Endothelial cell of umbilical vein (primary cell): ENCODE results near the gene PCYOX1L. TPM values are rescaled to one million over a fixed set of nuclear protein-coding genes. Genes with fewer than 3 reads are reported as not detected.

Experiments
- BruUV-seq: library from RNA; stranded (reverse); fragments of 400-500 nt; replicated peaks from 2 replicates; lab custom pipeline; 2021; lab: Mats Ljungman, UMichigan
- CTCF ChIA-PET: fragments of 300-600, 350-600 bp; sonication (Branson Sonifier 250); formaldehyde crosslinking; loops from one replicate; lab custom pipeline; 2021; ENCODE audit warnings: antibody characterized with exemption, inconsistent platforms; lab: Charles Lee
- POLR2A ChIA-PET: fragments of 300-600, 350-600 bp; sonication (Branson Sonifier 250); formaldehyde crosslinking; loops from one replicate; lab custom pipeline; 2021; ENCODE audit warnings: antibody characterized with exemption, inconsistent platforms; lab: Charles Lee
- DNase-seq: peaks from one replicate; pipeline ENCODE4 v3.0.0-alpha.2; 2011; ENCODE audit warnings: low read depth, low spot score
- FAIRE-seq: peaks from 2 replicates; lab custom pipeline; 2011; peaks lifted over from hg19 to GRCh38; lab: Jason Lieb, UNC
- H2AFZ ChIP-seq: 2 replicates; pipeline ENCODE4 v1.6.0; 2012; ENCODE audit warnings: low read depth, low read length, control low read depth, inconsistent platforms
- H3K27ac ChIP-seq: 2 replicates; pipeline ENCODE4 v1.5.1; 2011; ENCODE audit warnings: low read depth, mild to moderate bottlenecking, control low read depth, low read length, moderate library complexity; ENCODE audit not compliant: insufficient read depth
- H3K27me3 ChIP-seq, 2 experiments: 2 replicates each; pipeline versions ENCODE4 v1.6.0 to v1.6.1; 2011; ENCODE audit warnings: low read length in 2 of 2, mixed read lengths in 1 of 2; ENCODE audit not compliant: control insufficient read depth in 2 of 2, insufficient read depth in 2 of 2
- H3K36me3 ChIP-seq, 2 experiments: 2 replicates in 1 of 2; 3 replicates in 1 of 2; pipeline ENCODE4 v1.5.1; 2011; ENCODE audit warnings: low read length in 2 of 2, mild to moderate bottlenecking in 1 of 2, moderate library complexity in 1 of 2; ENCODE audit not compliant: control insufficient read depth in 2 of 2, insufficient read depth in 2 of 2; ENCODE audit errors: extremely low read depth in 1 of 2
- H3K4me1 ChIP-seq: 3 replicates; pipeline ENCODE4 v1.5.1; 2011; ENCODE audit warnings: mild to moderate bottlenecking, low read length; ENCODE audit not compliant: control insufficient read depth, insufficient read depth; ENCODE audit errors: extremely low read depth
- H3K4me2 ChIP-seq: 2 replicates; pipeline ENCODE4 v1.6.1; 2011; ENCODE audit warnings: low read length, control low read depth, mixed read lengths; ENCODE audit not compliant: insufficient read depth
- H3K4me3 ChIP-seq, 3 experiments: fragments of 200-600 bp in 1 of 3; sonication (generic), shearing (Covaris generic) in 1 of 3; replicated peaks in 1 of 3; 2 replicates each; pipeline ENCODE4 v1.5.1; 2011 to 2016; ENCODE audit warnings: control low read depth in 3 of 3, low read length in 3 of 3, mild to moderate bottlenecking in 2 of 3, inconsistent platforms in 1 of 3, low read depth in 1 of 3, moderate library complexity in 1 of 3; ENCODE audit not compliant: insufficient read depth in 1 of 3
- H3K79me2 ChIP-seq: 2 replicates; pipeline ENCODE4 v1.6.0; 2012; ENCODE audit warnings: low read length, inconsistent platforms; ENCODE audit not compliant: control insufficient read depth, insufficient read depth
- H3K9ac ChIP-seq: replicated peaks from 2 replicates; pipeline ENCODE3; 2011; ENCODE audit warnings: low read length, control low read depth; ENCODE audit not compliant: insufficient read depth; ENCODE audit errors: extremely low read depth
- H3K9me1 ChIP-seq: replicated peaks from 3 replicates; pipeline ENCODE4 v1.6.0; 2011; ENCODE audit warnings: mild to moderate bottlenecking, low read length; ENCODE audit not compliant: control insufficient read depth, insufficient read depth; ENCODE audit errors: extremely low read depth
- H3K9me3 ChIP-seq: replicated peaks from 2 replicates; pipeline ENCODE4 v1.5.1; 2012; ENCODE audit warnings: low read length, inconsistent platforms; ENCODE audit not compliant: control insufficient read depth, insufficient read depth
- H4K20me1 ChIP-seq: replicated peaks from 2 replicates; pipeline ENCODE3; 2011; ENCODE audit warnings: mild to moderate bottlenecking, low read length; ENCODE audit not compliant: control insufficient read depth, insufficient read depth; ENCODE audit errors: extremely low read depth
- CTCF ChIP-seq, 2 donors: IDR thresholded peaks; 1 replicate in 1 of 2; 2 replicates in 1 of 2; pipeline ENCODE4 v1.5.1; 2011; ENCODE audit warnings: low read length in 2 of 2, mild to moderate bottlenecking in 2 of 2, moderate library complexity in 2 of 2, control low read depth in 1 of 2, inconsistent platforms in 1 of 2, low read depth in 1 of 2; ENCODE audit not compliant: insufficient read depth in 1 of 2; ENCODE audit errors: extremely low read depth in 1 of 2
- EZH2 ChIP-seq: IDR thresholded peaks from 2 replicates; pipeline ENCODE4 v1.6.1; 2012; ENCODE audit warnings: borderline replicate concordance, low read depth, mild to moderate bottlenecking, moderate library complexity, low read length, inconsistent platforms; ENCODE audit not compliant: severe bottlenecking
- GATA2 ChIP-seq: IDR thresholded peaks from 2 replicates; pipeline ENCODE4 v1.7.0; 2011; ENCODE audit warnings: low read depth, mild to moderate bottlenecking, moderate library complexity, mixed read lengths, low read length; ENCODE audit not compliant: insufficient read length, insufficient read depth
- JUN ChIP-seq: IDR thresholded peaks from 2 replicates; pipeline ENCODE4 v1.6.1; 2011; ENCODE audit warnings: borderline replicate concordance, low read depth; ENCODE audit not compliant: insufficient read length, insufficient read depth
- MAX ChIP-seq: IDR thresholded peaks from 2 replicates; pipeline ENCODE4 v1.6.1; 2011; ENCODE audit not compliant: insufficient read depth, insufficient read length
- dilution Hi-C: fragments of 300-500 bp; cut with MboI; formaldehyde crosslinking; loops from one replicate; pipeline ENCODE4 v1.15.0; 2019; ENCODE audit warnings: low sequenced_read_pairs; ENCODE audit not compliant: extremely low pct_ligation_motif_present
- intact Hi-C: fragments of 100-400 bp; cut with micrococcal nuclease; formaldehyde crosslinking; loops from one replicate; pipeline ENCODE4 v1.10.0; 2022
- polyA plus RNA-seq, 4 experiments: library from polyadenylated mRNA; depleted of rRNA in 3 of 4; stranded (reverse) in 3 of 4; unstranded in 1 of 4; fragments of >200 nt; gene quantifications; 2 replicates each; pipeline versions ENCODE4 v1.2.1 to v1.2.3, GENCODE V29; 2011 to 2012; ENCODE audit warnings: missing spikeins in 1 of 4
- total RNA-seq: library from RNA; stranded (reverse); gene quantifications from 2 replicates; pipeline ENCODE4 v1.2.3, GENCODE V29; 2021

Gene PCYOX1L
- total and polyA plus RNA-seq, 2 donors (not counting 3 experiments of a cell fraction or from before 2014, with no cell fraction given): 23.3 to 28.1 TPM

- dilution Hi-C loops (no loop called here), intact Hi-C loops (no loop called here)
- DNase-seq (no peak), FAIRE-seq (no peak)
- ChIA-PET CTCF (interaction anchor here (1.1 to 2.2 kb wide), 6 partner anchors 8 to 56 kb away, joined by 3 to 8 read pairs (median 5); no protein-coding TSS in a partner anchor), POLR2A (no interaction called here)
- Histone ChIP-seq H3K4me3 (no peak overlapping the region), H3K27me3 (no peaks in the 10 kb centered on the region), H3K9me1 (no peaks in the 10 kb centered on the region), H3K9me3 (no peaks in the 10 kb centered on the region), H3K4me1 (peaks cover 50% of the 10 kb centered on the region), H3K36me3 (peaks cover 2 to 3% of the 10 kb centered on the region in 2 experiments), H3K79me2 (no peaks in the 10 kb centered on the region), H3K27ac (no peak overlapping the region), H3K4me2 (no peak overlapping the region), H4K20me1 (no peaks in the 10 kb centered on the region), H3K9ac (no peak overlapping the region), H2AFZ (no peak overlapping the region)
- TF ChIP-seq CTCF (IDR thresholded peaks at IDR 0.05; ENCODE audit: extremely low read depth in 1 of 2, insufficient read depth in 1 of 2, low read depth in 1 of 2, low read length in 2 of 2) (no peak), GATA2 (no peak), JUN (no peak), MAX (no peak), EZH2 (no peak)
- BruUV-seq: no TSS peak
Measured at GRCh38 chr5:149325166-149325735, 32.6 kb upstream of the PCYOX1L start.
